OCI-M2 (cell line): ENCODE measurements around the gene HCN4.
"Not testable (repeated sequence)": the region's sequence is repeated elsewhere in the genome, so short reads cannot be mapped to it uniquely, and the experiment has no call there.

Source experiments
- DNase-seq: peaks from one replicate; lab custom pipeline; 2025; ENCODE audit not compliant: unreplicated experiment; lab: John Stamatoyannopoulos, UW

The HCN4 gene

DNA sequence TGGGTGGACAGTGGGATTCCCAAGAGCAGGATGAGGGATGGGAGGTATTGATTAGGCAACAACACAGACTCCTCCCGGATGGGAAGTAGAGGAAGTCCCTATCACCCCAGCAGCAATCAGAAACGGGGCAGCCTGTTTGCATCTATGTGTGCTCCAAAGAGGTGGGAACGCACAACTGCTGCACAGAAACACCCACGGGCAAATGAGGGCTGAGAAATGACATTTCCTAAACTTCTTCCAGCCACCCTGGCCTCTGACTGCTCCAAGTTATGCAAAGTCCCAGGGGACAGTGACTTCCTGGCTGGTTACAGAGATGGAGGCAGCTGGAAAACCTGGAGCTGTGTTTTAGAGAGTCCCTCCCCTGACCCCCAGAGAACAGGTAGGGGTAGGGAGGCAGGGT lies 42.6 kb downstream of the HCN4 start:
- no peak for DNase-seq

DNA sequence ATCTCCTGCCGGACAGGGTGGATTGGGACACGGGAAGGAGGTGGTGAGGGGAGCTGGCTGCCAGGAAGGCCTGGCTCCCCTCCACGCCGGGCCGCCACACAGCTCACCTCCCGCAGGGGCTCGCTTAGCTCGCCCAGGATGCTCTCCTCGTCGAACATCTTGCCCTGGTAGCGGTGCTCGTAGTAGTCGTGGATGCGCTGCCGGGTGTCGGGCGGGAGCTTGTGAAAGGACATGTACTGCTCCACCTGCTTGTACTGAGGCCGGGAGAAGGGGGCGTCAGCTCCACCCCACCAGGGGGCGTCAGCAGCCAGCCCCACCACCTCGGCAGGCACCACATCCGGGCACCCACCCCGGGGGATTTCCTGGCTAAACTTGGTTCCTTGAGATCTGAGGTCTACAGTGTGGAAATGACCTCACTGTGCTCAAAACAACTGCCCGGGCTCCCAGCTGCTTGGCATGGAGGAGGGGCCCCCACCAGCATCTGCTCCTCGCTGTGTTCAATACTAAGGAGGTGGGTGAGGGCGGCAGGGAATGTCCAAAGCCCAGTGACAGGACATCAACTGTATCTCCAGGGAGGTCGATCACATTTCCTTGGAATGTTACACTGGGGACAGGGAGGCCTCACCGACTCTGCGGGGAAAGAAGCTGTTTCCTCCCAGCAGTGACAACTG lies 43.4 kb downstream of the HCN4 start:
- DNase-seq: no peak

DNA sequence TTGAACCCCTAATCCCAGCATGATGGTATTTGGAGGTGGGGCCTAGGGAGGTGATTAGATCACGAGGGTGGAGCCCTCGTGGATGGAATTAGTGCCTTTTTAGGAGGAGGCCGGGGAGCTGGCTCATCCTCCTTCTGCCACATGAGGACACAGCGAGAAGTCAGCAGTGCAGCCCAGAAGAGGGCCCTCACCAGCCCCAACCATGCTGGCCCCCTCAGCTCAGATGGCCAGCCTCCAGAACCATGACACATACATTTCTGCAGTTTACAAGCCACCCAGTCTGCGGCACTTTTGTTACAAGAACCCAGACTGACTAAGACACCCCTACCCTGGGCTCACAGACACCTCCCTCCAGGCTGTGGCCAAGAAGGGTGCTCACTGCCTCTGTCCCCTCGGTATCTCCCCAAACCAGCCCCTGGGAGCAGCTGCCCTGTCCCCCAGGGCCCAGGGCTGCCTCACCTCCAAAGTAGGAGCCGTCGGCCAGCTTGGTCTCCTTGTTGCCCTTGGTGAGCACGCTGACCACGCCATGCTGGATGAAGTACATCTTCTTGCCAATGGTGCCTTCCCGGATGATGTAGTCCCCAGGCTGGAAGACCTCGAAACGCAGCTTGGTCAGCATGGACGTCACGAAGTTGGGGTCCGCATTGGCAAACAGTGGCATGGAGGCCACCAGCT lies 44.1 kb downstream of the HCN4 start:
- DNase-seq: no peak

DNA sequence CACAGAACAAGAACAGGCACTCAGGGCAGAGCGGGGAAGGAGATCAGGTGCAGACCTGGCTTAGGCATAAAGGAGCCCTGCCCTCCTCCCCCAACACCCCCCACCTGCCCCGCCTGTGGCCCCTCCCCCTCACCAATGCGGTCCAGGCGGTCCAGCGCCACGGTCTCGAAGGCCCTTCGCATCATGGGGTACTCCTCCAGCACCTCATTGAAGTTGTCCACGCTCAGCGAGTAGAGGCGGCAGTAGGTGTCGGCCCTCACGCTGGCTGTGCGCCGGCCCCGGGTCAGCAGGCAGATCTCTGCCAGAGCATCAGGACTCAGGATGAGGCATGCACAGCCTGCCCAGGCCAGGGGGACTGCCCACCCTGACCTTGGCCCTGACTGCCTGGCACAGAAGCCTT lies 44.8 kb downstream of the HCN4 start:
- no peak for DNase-seq

DNA sequence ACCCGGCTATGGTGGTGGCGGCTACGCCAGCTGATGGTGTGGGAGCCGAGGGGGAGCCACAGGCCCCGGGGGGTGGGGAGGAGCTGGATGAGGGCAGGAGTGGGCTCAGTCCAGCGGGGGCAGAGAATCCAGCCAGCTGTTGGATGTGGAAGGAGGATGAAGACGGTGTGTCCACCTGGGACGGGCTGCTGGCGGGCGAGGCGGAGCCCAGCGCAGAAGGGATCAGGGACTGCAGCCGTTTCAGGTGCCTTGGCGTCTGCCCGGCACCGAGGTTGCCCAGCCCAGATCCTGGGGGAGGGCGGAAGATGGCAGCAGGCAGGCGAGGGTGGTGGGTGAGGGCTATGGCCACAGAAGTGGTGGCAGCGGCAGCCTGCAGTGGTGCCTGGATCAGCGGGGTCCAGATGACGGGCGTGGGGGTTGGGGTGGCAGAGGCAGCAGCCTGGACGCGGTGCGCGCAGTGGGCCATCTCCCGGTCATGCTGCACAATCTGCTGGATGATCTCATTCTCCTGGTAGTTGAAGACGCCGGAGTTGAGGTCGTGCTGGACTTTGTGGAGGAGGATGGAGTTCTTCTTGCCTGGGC lies 45.3 kb downstream of the HCN4 start:
- DNase-seq: no peak

DNA sequence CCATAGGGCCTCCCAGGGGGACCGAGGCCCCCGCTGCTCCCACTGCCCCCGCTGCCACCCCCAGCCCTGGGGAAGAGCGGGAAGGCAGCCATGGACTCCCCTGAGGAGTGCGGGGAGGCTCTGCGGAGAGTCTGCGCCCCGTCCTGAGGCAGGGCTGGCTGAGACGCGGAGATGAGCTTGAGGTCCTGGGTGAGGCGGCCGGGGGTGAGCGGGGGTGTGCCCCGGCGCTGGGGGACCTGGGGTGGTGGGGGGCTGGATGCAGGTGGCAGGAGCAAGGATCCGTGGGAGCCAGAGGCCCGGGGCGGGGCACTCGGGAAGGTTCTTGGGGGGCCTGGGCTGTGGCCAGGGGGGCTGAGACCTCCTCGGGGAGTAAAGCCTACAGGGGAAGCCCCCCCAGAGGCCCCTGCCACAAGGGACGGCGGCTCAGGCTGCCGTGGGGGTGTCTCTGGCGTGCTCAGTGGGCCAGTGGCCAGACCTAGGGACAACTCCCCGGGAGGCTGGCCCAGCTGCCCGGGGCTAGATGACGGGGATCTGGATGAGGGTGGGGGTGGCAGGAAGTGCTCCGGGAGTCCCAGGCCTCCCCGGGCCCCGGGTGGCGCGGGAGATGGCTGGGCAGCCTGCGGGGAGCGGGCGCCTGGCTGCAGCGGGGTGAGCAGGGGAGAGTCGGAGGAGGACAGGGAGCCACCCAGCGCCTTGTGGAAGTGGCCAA lies 45.9 kb downstream of the HCN4 start:
- no peak for DNase-seq

DNA sequence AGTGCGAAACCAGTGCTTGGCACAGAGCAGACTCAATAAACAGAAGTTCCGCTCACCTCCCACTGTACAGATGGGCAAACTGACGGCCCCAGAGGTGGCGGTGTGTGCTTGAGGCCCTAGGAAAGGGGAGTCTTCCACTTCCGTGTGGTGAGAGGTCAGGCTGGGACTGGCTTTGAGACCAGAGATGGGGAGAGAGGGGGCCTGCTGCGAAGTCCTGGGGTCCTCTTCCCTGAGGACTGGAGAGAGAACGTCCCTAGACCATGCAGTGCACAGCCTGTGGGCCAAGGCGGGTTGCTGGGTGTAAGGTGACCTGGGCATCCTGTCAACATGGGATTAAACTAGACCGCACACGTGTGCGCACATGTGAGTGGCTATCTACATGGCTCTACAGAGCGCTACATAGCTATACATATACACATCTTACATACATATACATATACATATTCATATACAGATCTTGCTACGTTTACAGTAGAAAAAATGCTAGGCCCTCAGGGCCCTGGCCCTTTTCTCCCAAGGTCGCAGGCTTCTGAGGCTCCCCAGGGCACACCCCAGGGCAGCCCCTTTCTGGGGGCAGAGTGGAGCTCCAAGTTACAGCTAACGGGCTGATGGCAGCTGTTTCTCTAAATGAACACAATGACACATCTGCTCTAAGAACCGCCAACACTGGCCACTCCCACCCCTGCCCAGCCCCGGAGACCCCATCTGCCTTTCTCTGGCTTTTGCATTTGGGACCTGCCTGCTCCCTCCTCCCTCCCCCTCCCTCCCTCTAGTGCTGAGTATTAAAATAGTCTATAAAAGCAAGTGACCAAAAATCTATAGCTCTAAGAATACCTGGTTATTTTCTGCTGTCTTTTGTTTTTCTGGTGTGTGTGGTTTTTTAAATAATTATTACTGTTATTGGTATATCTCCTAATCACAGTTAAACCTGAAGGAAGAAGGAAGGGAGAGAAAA lies 47.0 kb downstream of the HCN4 start:
- DNase-seq: no peak

DNA sequence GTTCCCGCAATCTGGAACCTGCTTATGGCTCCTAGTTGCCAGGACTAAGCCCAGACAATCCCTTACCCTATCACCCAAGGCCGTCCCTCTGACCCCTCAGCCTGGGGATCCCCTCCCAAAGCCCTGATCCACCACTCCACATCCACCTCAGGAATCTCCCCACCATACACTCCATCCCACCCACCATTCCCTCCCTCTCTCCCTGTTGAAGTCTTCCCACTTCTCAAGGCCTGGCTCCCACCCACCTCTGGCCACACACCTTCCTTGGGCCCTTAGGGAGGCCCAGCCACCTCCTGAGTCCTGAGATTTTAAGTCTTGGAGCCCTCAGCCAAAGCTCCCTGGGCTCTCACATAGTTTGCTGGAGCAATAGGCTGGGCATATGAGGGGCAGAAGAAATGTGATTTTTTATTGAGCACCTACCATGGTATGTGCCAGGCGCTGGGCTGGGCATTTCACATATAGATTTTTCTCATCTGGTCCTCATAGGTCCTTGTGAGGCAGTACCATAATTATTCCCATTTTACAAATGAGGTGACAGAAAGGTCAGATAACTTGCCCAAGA lies 48.1 kb downstream of the HCN4 start:
- DNase-seq: no peak

DNA sequence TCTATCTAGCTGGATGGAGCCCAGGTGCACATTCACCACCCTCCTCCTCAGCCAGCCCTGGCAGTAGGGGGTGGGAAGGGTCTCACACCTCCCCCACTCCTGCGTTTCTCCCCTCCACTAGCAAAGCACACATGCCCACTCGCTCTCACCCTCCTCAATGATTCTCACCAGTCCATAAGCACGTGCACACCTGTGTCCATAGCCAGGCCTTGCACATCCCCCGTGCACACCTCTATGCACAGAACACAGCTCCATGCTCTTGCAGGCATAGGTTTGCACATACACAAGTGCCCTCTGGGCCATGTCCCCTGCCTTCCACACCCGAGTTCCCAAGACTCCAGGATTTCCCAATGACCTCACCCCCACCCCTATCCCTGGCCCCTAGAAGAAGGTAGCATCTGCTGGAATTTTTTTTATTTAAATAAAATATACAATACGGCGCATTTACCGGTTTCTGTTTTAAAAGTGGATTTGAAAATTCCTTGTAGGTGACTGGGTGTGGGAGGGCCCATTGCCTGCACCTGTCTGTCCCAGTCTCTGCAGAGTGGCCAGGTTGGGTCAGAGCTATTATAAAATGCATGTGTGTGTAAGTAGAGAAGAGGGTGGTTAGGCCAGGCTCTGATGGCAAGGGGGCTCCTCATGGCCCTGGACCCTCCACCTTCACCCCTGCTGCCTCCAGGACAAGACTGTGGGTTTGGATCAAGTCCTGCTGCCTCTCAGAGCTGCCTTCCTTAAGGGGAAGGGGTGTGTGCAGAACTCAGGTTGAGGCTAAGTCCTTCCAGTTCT lies 49.1 kb downstream of the HCN4 start:
- no peak for DNase-seq

DNA sequence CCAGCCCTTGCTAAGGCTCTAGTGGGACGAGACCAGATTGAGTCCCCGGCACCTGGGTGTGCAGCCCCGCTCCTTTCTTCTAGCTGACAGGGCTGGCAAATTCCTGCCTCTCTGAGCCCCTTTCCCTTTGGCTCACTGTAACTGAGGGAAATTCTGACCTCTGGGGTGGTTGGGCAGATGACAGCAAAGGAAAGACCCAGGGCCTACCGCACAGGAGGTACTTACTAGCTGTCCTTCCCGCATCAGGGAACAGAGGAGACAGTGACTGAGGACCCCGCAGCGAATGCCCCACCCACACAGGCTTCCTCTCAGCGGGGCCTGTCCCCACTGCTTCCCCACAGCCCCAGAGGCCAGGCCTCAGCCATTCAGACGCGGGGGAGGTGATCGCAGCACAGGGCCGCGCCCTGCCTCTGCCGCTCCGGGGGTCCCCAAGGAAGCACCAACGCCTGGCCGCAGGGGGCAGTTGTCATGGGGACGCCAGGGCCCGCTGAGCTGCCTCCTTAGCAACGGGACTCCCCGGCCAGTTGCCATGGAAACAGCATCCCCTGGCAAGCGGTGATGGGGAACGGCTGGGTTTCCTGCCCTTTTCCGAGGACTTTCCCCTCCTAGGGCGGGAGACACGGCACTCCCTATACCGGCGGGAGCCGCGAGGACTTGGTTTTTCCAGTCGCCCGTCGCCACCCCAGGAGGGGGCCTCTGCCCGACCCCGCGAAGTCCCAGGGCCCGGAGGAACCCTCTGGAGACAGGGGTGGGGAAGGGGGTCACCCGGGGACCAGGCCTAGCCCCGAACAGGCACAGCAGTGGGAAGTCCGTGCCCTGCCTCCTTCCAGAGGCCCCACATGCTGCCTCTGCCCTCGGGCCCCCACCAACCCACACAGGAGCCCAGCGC lies 50.1 kb downstream of the HCN4 start:
- no peak for DNase-seq

DNA sequence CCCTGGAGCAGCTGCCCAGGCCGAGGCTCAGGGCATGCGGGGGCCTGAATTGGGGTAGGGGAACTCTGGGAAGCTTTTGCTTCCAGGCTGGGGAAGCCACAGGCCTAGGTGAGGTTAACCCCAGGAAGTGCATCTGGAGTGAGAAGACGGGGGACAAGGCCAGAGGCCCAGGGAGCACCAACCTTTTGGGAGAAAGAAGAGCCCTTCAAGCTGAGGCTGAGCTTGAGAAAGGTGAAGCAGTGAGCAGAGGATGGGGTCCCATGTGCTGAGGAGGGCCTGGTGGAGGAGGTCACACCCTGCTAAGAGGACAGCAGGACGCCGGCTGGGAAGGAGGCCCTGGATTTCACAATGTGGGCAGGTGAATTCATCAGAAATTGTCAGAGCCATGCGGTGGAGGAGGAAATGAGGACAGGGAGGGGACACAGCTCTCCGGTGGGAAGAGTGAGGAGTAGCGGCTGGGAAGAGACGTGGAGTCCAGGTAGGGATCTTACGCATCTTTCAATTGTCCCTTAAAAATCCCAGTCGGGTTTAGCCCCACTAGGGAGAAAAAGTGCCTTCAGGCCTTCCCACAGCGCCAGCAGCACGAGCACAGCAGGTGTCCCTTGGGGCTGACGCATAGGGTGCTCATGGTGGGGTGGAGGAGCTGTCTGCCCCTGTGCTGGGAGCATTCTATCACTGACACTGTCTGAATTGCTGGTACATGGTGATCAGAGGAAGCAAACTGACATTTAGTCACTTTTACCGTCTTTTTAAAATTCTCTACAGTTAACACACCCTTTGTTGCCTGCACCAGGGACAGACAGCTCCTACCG lies 50.9 kb downstream of the HCN4 start:
- no peak for DNase-seq

DNA sequence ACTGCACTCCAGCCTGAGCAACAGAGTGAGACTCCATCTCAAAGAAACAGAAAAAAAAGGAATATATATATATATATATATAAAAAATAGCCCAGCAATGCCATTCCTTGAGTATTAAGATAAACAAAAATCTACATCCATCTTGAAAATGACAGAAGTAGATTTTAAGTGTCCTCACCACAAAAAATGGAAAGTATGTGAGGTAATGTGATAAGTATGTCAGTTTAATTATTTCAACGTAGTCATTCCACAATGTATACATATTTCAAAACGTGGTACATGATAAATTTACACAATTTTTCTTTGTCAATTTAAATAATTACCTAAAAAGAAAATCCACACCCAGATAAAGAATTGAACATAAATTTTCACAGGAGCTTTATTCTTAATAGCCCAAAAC lies 54.9 kb downstream of the HCN4 start:
- DNase-seq: no peak

DNA sequence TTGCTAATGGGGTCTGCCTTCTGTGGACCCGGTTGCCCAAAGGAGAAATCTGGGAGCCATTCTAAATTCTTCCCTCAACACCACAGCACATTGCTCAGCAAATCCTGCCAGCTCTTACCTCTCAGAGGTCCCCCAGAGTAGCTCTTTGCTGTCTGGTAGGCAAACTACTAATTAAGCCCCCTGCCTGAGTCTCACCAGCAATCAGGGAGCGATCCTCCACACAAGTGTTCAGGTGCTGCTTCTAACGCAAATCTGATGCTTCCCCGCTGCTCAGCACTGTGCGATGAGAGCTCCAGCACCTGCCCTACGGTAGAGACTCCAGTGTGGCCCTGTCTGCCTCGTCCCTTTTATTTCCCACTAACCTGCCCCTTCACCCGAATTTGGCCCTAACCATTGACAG lies 60.5 kb downstream of the HCN4 start:
- DNase-seq: no peak

DNA sequence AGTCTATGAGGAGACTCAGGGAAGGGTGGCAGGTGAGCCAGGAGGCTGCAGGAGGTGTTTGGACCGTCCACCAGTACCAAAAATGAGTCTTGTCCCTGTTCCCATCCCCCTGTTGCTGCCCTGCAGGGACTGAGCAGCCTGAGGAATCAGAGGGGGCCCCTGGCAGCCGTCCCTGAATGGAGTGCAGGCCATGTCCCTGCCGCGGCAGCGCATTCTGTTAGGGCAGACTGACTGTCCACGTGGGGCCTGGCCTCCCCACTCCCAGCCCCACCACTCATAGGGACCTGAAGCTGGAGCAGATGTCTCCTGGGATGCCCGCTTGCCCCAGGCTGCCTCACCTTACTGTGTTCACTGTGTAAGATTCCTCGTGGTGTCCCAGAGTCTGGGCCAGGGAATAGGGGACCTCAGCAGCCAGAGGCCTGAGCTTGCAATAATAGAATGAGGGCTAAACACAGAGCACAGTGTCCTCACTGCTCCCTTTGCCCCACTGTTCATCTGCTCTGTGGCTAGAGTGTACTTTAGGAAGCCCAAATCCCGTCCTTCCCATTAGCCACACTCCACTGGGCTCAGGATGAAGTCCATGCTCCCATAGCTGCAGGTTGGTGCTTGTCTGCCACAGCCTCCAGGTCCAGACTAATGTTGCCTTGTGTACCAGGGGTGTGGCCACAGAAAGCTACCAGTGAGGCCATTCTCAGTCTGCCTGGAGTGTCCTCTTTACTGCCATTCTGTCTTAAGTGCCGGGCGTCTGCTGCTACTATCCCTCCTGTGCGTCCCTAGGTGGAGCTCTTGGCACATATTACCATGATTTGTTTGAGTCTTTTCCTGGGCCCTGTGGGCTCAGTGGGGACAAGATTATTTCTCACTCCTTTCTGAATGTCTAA lies 63.2 kb downstream of the HCN4 start:
- DNase-seq: no peak

DNA sequence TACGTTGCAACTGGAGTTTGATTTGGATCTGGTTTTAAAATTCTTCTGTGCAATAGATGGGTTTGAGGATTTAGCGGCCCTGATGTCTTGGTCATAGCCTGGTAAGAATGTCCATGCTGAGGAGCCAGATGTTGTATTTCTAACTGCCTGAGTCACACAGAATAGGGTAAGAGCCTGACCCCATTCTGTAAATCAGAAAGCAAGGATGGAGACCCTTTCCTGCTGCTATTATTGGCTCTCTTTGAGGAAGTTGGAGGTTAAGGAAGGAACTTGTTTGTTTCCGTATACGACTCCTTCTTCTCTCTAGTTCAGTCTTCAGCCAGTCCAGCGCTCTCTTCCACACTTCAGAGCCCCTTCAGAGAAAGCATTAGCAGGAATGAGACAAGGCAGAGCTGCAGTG lies 65.1 kb downstream of the HCN4 start:
- DNase-seq: no peak

DNA sequence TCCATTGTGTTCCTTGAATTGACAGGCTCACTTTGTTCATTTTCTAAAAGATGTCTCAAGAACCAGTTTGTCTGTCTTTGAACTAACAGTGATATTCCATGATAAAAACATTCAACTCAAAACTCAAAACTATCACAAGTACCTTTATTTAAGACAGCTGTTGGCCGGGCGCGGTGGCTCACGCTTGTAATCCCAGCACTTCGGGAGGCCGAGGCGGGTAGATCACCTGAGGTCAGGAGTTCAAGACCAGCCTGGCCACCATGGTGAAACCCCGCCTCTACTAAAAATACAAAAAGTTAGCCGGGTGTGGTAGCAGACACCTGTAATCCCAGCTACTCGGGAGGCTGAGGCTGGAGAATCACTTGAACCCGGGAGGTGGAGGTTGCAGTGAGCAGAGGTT lies 68.5 kb downstream of the HCN4 start:
- DNase-seq: not testable (repeated sequence)
